ENCODE data around the gene FKBP4. TPM values are rescaled to one million over a fixed set of nuclear protein-coding genes. Genes with fewer than 3 reads are reported as not detected.
A peak's percentile ranks its signal among the peaks of the same experiment; 100 is the strongest.

The FKBP4 gene
- total RNA-seq, 1 experiment from 2014 or later: 122 TPM

DNA sequence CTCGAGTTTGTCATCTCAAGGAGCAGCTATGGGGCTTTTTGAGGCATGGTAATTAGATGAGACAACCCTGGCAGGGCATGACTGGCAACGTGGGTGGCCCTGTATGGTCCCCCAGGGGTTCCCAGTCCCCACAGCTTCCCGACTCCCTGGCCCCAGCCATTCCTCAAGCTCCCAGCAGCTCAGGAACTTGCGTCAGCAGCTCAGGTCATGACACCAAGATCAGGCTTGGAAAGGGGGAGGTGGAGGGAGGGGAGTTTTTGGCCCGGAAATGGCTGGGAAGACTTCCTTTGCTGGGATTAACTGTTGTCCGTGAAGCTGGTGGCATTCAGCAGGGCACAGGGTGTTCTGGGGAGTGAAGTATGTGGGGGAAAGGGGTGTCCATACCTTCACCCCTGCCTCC is 50.5 kb downstream of the FKBP4 start:
- H3K4me1 Mint-ChIP-seq (ENCODE audit: low read depth, unreplicated experiment): peaks cover 11% of the 10 kb centered on the region
- intact Hi-C loops (cut with micrococcal nuclease; ENCODE audit: unreplicated experiment): no loop called here
- BruUV-seq (replicated peaks): no TSS peak
- TF ChIP-seq, protein P1, sequence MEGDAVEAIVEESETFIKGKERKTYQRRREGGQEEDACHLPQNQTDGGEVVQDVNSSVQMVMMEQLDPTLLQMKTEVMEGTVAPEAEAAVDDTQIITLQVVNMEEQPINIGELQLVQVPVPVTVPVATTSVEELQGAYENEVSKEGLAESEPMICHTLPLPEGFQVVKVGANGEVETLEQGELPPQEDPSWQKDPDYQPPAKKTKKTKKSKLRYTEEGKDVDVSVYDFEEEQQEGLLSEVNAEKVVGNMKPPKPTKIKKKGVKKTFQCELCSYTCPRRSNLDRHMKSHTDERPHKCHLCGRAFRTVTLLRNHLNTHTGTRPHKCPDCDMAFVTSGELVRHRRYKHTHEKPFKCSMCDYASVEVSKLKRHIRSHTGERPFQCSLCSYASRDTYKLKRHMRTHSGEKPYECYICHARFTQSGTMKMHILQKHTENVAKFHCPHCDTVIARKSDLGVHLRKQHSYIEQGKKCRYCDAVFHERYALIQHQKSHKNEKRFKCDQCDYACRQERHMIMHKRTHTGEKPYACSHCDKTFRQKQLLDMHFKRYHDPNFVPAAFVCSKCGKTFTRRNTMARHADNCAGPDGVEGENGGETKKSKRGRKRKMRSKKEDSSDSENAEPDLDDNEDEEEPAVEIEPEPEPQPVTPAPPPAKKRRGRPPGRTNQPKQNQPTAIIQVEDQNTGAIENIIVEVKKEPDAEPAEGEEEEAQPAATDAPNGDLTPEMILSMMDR (IDR thresholded peaks at IDR 0.05; ENCODE audit: unreplicated experiment): no peak
- no peak overlapping the region for H3K27ac Mint-ChIP-seq (ENCODE audit: unreplicated experiment)
- CTCF ChIA-PET: no interaction called here
- no peaks in the 10 kb centered on the region for H3K9me3 Mint-ChIP-seq (ENCODE audit: low read depth, unreplicated experiment)
- H3K4me3 Mint-ChIP-seq (ENCODE audit: low read depth, unreplicated experiment): no peak overlapping the region
- no peak for DNase-seq
- H3K36me3 Mint-ChIP-seq (ENCODE audit: insufficient read depth, unreplicated experiment): peaks cover 24% of the 10 kb centered on the region
- H3K27me3 Mint-ChIP-seq (ENCODE audit: unreplicated experiment): no peaks in the 10 kb centered on the region

DNA sequence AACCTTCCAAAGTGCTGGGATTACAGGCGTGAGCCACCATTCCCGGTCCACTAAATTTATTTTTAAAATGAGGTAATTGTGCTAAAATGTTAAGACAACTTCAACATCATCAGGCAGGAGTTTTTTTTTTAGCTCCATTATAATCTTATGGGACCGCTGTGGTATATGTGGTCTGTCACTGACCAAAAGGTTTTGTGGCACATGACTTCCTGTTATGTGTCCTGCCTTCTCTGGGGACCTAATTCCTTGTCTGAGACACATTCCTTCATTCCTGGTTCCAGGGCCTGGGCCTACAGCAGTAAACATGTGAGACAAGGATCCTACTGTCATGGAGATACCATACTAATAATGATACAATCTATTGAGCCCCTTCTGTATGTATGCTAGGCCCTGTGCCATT is 57.2 kb downstream of the FKBP4 start:
- DNase-seq: no peak
- Mint-ChIP-seq H3K9me3 (ENCODE audit: low read depth, unreplicated experiment) (no peaks in the 10 kb centered on the region), H3K36me3 (ENCODE audit: insufficient read depth, unreplicated experiment) (peaks cover 20% of the 10 kb centered on the region), H3K4me3 (ENCODE audit: low read depth, unreplicated experiment) (no peak overlapping the region), H3K27me3 (ENCODE audit: unreplicated experiment) (no peaks in the 10 kb centered on the region), H3K4me1 (ENCODE audit: low read depth, unreplicated experiment) (peaks cover 11% of the 10 kb centered on the region), H3K27ac (ENCODE audit: unreplicated experiment) (no peak overlapping the region)
- intact Hi-C loops (cut with micrococcal nuclease; ENCODE audit: unreplicated experiment): no loop called here
- TF ChIP-seq, protein P1 (IDR thresholded peaks at IDR 0.05; ENCODE audit: unreplicated experiment): no peak
- CTCF ChIA-PET: no interaction called here
- BruUV-seq (replicated peaks): no TSS peak

GRCh38 chr12:2853626-2854025 is 58.9 kb downstream of the FKBP4 start:
- H3K4me3 Mint-ChIP-seq (ENCODE audit: low read depth, unreplicated experiment): no peak overlapping the region
- H3K36me3 Mint-ChIP-seq (ENCODE audit: insufficient read depth, unreplicated experiment): peaks cover 23% of the 10 kb centered on the region
- CTCF ChIA-PET: interaction anchor here (0.6 to 0.8 kb wide), 2 partner anchors 36 to 63 kb away, joined by 3 read pairs; no protein-coding TSS in a partner anchor
- TF ChIP-seq, protein P1 (IDR thresholded peaks at IDR 0.05; ENCODE audit: unreplicated experiment): peak; percentile 15
- no peak for DNase-seq
- H3K27me3 Mint-ChIP-seq (ENCODE audit: unreplicated experiment): no peaks in the 10 kb centered on the region
- peaks cover 11% of the 10 kb centered on the region for H3K4me1 Mint-ChIP-seq (ENCODE audit: low read depth, unreplicated experiment)
- BruUV-seq (replicated peaks): no TSS peak
- intact Hi-C loops (cut with micrococcal nuclease; ENCODE audit: unreplicated experiment): no loop called here
- H3K27ac Mint-ChIP-seq (ENCODE audit: unreplicated experiment): no peak overlapping the region
- no peaks in the 10 kb centered on the region for H3K9me3 Mint-ChIP-seq (ENCODE audit: low read depth, unreplicated experiment)

Other genes with a start within 250 kb of the FKBP4 start
- gene ITFG2, start 17.7 kb downstream of the FKBP4 start, total RNA-seq (2022): 26.7 and 31.9 TPM in 2 replicates
- not detected in 2 replicates for gene NRIP2, start 40.1 kb downstream of the FKBP4 start, total RNA-seq (2022)
- not detected in 2 replicates for gene TEX52, start 62.1 kb downstream of the FKBP4 start, total RNA-seq (2022)
- gene FOXM1, start 82.2 kb downstream of the FKBP4 start, total RNA-seq (2022): 85.8 and 103 TPM in 2 replicates
- 55.6 and 64.8 TPM in 2 replicates for gene RHNO1, start 82.3 kb downstream of the FKBP4 start, total RNA-seq (2022)
- 19.7 and 21.6 TPM in 2 replicates for gene TULP3, start 95.9 kb downstream of the FKBP4 start, total RNA-seq (2022)
- 33.0 and 34.2 TPM in 2 replicates for gene TEAD4, start 164.4 kb downstream of the FKBP4 start, total RNA-seq (2022)